NCI-H446 treated with DMSO at 0.1 percent for 48 hours (cell line): ENCODE measurements around the gene VTA1.
"Not testable (repeated sequence)": the region's sequence is repeated elsewhere in the genome, so short reads cannot be mapped to it uniquely, and the experiment has no call there.

Experiments
- DNase-seq: peaks from one replicate; lab custom pipeline; 2025; lab: John Stamatoyannopoulos, UW

The VTA1 gene

GRCh38 chr6:142171351-142171750, 24.3 kb downstream of the VTA1 start:
- no peak for DNase-seq

- DNase-seq: no peak
These were observed 25.7 kb downstream of the VTA1 start for GRCh38 chr6:142172758-142173157.

DNA sequence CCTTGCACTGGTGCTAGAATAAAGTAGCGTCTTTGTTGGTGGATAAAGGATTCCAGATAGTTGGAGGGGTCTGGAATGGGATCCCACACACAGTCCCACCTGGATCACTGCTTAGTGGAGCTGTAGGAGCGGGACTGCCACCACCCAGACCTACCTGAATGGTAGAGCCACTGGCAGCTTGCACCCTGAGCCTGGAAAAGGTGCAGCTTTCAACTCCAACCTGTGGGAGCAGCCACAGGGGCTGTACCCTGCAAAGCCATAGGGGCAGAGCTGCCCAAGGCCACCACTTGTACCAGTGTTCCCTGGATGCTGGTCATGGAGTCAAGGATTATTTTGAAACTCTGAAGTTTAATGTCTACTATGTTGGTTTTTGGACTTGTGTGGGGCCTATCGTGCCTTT, 26.9 kb downstream of the VTA1 start:
- no peak for DNase-seq

DNA sequence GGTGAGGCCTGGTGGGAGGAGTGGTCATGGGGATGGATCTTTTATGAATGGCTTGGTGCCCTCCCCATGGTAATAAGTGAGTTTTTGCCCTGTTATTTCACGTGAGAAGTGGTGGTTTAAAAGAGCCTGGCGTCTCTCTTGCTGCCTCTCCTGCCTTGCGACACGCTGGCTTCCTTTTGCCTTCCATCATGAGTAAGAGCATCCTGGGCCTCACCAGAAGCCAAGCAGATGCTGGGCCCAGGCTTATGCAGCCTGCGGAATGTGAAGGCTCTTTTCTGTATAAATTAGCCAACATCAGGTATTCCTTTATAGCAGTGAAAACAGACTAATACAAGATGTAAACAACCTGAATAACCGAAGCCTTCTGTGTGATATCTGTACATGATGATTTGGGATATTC, 27.6 kb downstream of the VTA1 start:
- DNase-seq: no peak

DNA sequence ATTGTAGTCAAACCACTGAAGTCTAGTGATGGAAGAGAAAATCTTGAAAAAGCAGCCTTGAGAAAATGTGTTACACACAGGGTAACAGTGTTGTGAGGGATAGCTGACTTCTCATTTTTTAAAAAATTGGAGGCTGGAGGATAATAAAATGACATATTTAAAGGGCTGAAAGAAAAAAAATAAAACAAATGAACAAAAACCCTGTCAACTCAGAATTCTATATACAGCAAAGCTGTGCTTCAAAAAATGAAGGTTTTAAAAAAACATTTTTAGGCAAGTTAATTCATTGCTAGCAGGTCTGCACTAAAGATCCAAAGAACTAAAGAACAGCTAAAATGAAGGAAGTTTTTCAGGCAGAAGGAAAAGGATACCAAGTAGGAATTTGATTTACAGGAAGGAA, 31.1 kb downstream of the VTA1 start:
- DNase-seq: no peak

DNA sequence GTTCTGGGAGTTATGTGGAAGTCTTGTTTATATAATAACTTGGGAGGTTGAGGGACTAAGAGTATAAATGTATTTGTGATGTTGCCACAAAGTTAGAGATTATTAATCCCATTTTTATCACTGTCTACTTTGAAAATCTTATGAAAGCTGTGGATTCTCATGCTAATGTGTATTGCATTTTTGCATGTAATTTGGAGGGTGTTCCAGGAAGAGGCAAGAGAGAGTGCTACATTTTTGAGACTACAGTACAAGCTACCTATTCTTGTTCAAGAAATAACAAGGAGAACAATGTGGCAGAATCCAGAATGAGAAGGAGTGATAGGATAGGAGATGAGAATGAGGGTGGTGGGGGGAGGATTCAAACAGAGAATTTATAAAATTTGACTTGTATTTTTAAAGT, 34.9 kb downstream of the VTA1 start:
- DNase-seq: no peak

DNA sequence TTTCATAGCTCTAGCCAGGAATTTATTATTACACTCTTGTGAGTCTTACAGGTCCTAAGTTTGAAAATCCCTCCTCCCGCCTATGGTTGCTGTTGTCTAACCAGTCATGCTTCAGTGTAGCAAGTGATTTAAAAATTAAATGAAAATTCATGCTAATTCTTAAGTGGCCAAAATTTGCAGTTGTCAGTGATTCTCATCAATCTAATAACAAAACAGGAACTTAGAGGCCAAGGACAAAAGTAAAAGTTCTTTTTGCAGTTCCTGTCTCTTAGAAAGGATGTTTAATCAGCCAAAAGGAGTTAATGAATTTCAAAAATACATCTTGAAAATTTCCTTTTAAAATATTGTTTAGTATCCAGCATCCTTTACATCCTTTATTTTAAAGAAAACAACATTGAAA, 36.3 kb downstream of the VTA1 start:
- no peak for DNase-seq

DNA sequence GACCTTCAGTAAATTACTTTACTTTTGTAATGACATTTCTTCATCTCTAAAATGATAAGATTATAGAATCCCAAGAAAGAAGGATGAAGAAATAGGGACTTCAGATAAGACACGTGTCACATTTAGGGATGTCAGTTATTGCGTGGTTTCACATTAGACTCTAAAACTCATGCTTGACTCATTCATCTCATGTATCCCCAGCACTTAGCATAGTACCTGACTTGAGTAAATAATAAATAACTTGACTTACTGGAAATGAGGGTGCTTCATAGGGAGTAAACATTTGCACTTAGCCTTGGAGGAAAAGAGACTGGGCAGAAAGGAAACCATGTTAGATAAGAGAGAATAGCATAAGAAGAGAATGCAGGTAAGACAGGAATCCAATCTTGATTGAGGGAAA, 37.2 kb downstream of the VTA1 start:
- no peak for DNase-seq

DNA sequence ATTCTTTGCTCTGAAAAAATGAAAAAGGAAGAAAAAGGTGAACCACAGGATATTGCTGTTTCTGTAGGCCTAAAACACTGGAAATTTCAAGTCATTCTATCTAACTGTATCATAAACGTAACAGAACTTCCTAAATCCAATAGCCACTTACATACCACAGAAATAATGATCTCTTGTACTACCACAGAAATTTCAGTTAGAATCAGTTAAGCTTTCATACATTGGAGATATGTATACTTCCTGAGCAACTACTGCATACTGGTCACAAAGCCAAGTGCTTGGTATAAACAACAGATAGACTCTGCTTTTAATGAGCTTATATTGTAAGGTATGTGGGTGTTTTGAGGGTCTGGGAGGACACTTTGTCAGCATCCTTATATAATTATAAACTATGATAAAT, 38.6 kb downstream of the VTA1 start:
- DNase-seq: no peak

- no peak for DNase-seq
These were observed 40.1 kb downstream of the VTA1 start for GRCh38 chr6:142187209-142187608.

- not testable (repeated sequence) for DNase-seq
These were observed 41.3 kb downstream of the VTA1 start for GRCh38 chr6:142188341-142188740.

- DNase-seq: no peak
These were observed 42.0 kb downstream of the VTA1 start for GRCh38 chr6:142189057-142189456.

DNA sequence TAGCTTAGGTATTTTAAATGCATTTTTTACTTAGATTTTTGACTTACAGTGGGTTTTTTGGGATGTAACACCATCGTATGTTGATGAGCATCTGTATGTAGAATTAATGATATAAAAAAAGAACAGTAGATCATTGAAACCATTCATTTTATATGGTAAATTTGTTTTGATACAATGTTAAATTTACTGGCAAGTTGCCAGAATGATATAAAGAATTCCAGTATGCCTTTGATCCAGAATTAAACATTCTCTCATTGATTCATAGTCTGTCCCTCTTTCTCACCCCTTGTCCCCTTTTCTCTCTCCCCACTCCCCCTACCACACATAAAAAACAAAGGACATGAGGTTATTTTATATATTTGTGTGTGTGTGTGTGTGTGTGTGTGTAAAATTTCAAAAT, 45.3 kb downstream of the VTA1 start:
- DNase-seq: no peak

GRCh38 chr6:142193621-142194020, 46.6 kb downstream of the VTA1 start:
- DNase-seq: no peak

GRCh38 chr6:142195862-142196541, 48.9 kb downstream of the VTA1 start:
- DNase-seq: no peak

DNA sequence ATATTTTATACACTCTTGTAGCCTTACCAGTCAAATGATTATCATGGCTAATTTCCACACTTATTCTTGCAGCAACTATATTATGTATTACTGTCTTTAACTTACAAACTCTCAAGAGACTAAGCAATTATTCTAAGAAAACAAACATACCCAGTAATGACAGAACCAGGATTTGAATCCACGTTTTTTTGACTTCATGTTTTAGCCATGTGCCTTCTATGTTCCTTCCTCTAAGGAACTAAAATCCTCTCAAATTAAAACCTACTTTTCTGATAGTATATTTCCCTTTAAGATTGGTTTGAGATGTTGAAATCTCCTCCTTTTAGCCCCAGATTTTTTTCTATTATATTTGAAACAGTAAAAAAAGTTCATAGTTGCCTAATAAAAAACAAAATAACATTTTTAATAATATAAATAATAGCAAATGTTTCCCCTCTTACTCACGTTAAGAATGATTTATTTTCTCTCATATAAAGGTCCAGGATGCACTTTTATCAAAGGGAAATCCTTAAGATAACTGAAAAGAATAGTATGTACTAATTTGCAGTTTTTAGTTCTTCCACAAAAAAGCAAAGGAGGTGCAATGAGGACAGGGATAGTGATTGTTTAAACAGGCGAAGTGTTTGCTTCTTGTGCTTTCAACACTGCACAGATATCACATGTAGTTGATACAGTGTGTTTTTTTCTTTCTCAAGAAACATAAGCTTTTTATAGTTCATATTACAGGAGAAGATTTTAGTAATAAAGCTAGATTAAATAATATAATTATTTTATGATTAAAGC, 54.0 kb downstream of the VTA1 start:
- no peak for DNase-seq

- no peak for DNase-seq
These were observed 60.3 kb downstream of the VTA1 start for GRCh38 chr6:142207265-142207877.

DNA sequence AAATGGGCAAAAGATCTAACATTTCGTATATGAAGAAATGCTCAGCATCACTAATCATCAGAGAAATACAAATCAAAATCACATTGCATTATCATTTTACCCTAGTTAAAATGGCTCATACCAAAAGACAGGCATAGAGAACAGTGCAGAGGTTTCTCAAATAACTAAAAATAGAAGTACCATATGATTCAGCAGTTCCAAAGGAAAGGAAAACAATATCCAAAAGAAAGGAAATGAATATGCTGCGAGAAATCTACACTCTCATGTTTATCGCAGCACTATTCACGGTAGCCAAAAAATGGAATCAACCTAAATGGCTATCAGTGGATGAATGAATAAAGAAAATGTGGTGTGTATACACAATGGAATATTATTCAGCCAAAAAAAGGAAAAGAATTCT, 63.5 kb downstream of the VTA1 start:
- no peak for DNase-seq

GRCh38 chr6:142213402-142213801, 66.3 kb downstream of the VTA1 start:
- no peak for DNase-seq

DNA sequence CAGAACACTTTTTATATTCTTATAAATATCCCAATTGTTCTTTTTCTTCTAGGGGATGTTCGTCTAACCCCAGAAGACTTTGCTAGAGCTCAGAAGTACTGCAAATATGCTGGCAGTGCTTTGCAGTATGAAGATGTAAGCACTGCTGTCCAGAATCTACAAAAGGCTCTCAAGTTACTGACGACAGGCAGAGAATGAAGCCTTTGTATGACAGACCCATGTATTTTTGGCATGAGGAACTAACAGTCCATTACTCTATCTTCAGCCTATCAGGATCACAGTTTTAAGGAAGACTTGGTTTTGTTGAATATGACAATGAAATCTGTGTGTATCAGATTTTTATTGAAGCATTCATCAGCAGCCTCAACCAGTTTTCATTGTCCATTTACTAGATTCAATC, 71.4 kb downstream of the VTA1 start:
- DNase-seq: no peak

- no peak for DNase-seq
These were observed 75.0 kb downstream of the VTA1 start for GRCh38 chr6:142222022-142222421.

GRCh38 chr6:142223938-142224337, 76.9 kb downstream of the VTA1 start:
- no peak for DNase-seq

DNA sequence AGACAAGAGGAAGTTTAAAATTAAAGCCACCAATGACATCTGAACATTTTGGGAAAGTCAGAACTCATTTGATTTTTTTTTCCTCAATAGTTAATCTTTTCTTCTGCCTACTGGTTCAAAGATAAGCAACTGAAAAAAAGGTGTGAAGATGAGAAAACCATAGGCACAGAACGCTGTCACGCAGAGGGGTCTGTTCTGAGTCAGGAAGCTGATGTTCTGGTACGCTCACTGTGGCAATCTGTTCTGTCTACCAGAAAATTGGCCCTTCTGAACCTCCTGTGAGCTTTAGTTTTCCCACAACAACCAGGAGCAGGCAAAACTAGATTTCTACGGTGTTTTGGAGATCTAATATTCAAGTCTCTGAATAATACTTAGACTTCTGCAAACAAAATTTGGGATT, 78.1 kb downstream of the VTA1 start:
- DNase-seq: no peak
